GM21529 (cell line): Measurements from ENCODE around the gene CPNE6.

Experiments used
- ATAC-seq: cut with Tn5 transposase; IDR thresholded peaks from one replicate; pipeline ENCODE4 v1.9.1; 2021; ENCODE audit not compliant: unreplicated experiment

The CPNE6 gene

GRCh38 chr14:24084440-24084839 lies 13.1 kb downstream of the CPNE6 start:
- no peak for ATAC-seq

DNA sequence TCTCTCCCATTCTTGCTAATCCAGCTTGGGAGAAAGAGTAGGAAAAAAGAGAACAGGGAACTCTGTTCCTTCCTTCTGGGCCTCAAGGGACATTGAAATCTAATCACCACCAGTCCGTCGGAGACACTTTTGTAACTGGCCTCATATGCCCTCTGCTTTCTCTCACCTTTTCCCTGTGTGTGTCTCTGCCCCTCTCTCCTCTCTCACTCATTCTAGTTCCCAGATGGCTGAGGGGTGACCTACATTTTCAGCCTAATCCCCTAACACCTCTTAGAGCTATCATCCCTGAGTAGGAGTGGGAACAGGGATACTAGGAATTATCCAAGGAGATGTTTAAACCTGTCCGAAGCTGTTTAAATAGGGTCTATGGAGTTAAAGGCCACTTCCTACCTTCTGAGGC lies 13.9 kb downstream of the CPNE6 start:
- no peak for ATAC-seq

GRCh38 chr14:24086193-24086955 lies 15.0 kb downstream of the CPNE6 start:
- no peak for ATAC-seq

DNA sequence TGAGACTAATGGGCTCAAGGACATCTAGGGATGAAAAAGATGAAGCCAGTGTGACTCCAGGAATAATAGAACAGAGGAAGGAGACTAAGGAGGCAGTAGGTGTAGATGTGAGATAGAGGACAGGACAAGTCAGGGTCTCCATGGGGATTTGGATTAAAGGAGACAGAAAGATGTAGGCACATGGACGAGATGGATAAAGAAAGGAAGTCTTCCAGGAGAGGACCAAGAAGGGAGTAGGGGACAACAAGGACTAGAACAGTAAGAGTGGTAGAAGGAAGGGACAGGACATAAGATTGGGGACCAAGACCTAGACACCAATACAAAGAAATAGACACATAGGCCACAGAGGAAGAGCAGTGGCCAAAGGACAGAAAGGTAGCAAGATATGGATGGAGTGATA lies 15.6 kb downstream of the CPNE6 start:
- ATAC-seq: no peak

- ATAC-seq: no peak
Measured at GRCh38 chr14:24088095-24088494, 16.7 kb downstream of the CPNE6 start.

GRCh38 chr14:24089890-24090289 lies 18.5 kb downstream of the CPNE6 start:
- no peak for ATAC-seq

DNA sequence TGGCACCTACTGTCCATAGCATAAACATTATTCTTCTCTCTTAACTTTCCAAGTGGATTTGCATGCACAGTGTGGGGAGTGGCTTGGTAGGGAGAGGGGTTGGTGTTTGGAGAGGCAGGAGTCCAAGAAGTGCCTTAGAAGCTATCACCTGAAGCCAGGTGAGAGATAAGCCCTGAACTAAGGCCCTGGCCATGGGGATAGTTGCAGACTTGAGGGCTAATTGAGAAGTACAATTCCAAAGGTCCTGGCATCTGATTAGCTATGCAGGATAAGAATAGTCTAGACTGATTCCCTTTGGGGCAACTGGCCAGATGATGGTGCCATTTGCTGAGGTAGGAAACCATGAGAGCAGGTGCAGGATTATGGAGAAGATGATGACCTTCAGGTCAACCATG lies 20.7 kb downstream of the CPNE6 start:
- ATAC-seq: no peak

DNA sequence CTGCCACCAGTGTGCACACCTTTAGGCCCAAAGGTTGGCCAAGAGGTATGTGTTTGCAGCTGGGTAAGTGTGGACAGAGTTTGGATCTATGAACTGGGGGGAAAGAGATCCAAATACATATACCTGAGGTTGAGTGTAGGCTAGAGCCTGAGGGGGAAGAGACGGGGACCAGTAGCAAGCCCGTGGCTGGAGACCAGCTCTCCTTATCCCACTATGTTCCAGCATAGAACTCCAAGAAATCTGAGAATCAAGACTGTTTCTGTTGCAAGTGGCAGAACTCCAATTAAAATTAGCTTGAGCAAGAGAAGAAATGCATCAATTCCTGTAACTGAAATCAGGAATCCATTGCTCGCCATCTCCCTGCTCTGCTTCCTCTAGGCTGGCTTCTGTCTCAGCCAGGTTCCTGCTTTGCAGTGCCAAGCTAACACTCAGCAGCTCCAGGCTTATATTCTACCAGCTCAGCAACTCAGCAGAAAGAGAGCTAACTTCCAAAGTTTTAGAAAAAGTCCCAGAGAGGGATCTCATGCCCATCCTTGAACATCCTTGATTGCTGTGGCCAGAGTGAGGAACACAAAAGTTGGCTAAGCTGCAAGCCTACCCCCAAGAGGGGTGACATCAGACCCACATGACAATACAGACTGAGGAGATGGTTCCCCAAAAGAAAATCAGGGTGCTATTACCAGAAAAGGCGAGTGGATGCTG lies 21.3 kb downstream of the CPNE6 start:
- no peak for ATAC-seq

GRCh38 chr14:24093207-24093900 lies 22.0 kb downstream of the CPNE6 start:
- no peak for ATAC-seq

GRCh38 chr14:24093901-24094840 lies 22.8 kb downstream of the CPNE6 start, which contains the start of gene PCK2:
Gene PCK2, plus strand, starts transcription at chr14:24094311. Its CDS starts 95 bp downstream, at chr14:24094406.
- peak; percentile 64 for ATAC-seq

GRCh38 chr14:24094841-24095270 lies 23.5 kb downstream of the CPNE6 start:
- no peak for ATAC-seq

DNA sequence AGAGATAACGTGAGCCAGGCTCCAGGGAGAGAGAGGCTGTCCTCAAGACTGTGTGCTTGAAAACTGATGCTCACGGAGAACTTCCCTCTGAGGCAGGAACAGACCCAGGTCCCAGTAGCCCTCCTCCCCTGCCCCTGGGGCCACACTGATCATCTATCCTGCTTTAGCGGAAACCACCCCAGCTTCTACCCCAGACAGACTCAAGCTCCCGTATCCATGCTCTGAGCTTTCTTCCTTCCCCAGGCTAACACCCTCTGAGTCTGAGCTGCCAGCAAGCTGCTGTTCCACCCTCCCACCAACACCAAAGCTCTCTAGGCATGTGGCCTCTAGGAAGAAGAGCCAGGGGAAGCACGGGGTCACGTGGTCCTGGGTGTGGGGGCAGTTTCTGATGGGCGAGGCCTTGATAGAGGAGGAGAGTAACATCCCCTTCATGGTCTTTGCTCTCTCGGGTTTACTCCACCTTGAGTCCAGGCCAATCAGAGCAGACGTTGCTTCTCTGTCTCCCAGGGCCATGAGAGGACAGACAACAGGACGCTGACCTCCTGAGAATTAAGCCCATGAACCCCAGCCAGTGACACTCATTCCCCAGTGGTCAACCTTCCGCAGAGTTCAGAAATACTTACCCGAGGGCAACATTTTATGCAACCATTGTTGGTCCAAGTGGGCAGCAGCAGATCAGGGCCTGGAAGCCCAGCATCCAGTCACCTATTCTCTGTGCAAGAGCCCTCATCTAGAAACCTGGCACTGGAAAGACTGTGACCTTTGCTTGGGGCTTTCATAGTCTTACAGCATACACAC lies 24.1 kb downstream of the CPNE6 start:
- peak; percentile 69 for ATAC-seq

DNA sequence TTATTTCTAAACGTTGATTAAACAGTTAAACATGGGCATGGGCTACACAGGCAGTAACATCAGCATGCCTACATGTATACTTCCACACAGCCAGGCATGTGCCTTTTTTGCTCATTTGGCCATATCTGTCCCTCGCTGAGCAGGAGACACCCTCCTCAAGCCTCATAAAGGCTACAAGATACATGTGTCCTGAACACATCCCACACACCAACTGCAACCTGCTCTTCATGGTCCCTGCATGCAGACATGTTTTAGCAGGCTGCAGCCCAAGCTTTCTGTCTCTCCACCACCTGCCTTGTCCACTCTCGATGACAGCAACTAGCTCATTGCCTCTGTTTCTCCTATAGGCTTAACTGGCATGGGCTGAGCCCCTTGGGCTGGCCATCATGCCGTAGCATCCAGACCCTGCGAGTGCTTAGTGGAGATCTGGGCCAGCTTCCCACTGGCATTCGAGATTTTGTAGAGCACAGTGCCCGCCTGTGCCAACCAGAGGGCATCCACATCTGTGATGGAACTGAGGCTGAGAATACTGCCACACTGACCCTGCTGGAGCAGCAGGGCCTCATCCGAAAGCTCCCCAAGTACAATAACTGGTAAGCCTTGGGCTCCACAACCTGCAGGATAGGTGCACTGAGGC lies 25.3 kb downstream of the CPNE6 start:
- ATAC-seq: no peak

- no peak for ATAC-seq
Measured at GRCh38 chr14:24098229-24098926, 27.0 kb downstream of the CPNE6 start.

GRCh38 chr14:24098927-24099813 lies 27.8 kb downstream of the CPNE6 start:
- no peak for ATAC-seq

DNA sequence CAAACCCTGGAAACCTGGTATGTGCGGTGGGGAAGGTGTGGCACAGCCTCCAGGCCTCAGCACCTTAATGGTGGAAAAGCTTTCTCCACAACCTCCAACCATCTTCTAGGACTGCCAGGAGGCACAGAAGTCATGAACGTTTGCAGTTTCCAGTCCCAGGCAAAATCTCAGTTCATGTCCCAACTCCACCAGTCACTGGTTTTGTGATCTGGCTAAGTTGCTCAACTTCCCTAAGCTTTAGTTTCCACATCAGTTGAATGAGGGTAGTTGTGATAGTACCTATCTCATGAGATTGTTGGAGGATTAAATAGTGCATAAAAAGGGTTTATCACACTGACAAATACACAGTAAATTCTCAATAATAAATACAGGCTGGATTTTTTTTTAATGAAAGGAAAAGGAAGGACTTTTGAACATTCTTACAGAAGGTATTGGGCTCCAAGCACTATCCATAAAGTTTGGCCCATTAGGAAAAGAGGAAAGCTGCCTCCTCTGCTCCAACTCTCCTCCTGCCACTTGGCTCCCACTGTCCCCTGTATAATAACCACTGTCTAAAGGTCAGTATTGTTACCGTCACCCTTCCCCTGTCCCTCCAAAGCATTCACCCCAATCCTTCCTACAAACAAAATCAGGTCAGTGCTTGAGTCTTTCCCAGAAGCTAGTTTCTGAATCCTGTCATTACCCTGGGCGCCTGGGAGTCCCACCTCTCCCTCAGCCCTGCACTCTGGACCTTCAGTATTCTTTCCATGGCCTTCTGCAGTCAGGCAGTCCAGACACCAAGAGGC lies 29.0 kb downstream of the CPNE6 start:
- ATAC-seq: no peak

DNA sequence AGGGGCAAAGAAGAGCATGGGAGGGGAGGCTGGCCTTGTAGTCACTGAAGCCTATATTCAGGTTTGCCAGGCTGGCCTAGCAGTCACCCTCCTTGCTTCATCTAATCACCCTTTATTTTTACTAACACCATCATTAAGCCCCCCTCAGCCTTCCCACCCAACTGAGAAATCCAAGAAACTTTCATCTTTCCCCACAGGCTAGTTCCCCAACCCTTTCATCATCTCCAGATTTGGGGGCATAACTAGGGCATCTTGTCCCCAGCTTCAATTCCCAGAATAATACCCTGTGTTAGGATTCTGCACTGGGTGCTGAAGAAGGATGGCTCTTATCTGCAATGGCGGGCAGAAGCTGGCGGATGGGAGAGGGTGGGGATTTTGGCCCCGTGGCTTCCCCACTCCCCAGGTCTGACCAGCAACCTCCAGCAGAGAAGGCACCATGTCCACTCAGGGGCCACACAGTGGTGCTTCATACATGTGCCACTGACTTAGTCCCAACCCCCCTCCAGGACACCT lies 29.7 kb downstream of the CPNE6 start:
- ATAC-seq: no peak
